Mesenteric fat pad (tissue), 1 donor: ENCODE data around the gene CD2. TPM values are rescaled to one million over a fixed set of nuclear protein-coding genes. Genes with fewer than 3 reads are reported as not detected.

ENCODE experiments used
- total RNA-seq: library from RNA; stranded (reverse); fragmentation: NEBNext Ultra II Directional; extraction: Animal tissue kit (Norgen Biotek cat#: 25700); gene quantifications from one replicate; pipeline ENCODE4 v1.2.1, GENCODE V29; 2021
- donor health status: DM: yes; HTN: yes; CAD: no.

Gene CD2
- total RNA-seq, 1 donor from 2014 or later = 2.3 TPM

Other genes with a start within 250 kb of the CD2 start
- gene CD58, start 183.4 kb upstream of the CD2 start, total RNA-seq = 23.9 TPM
- 0.84 TPM for gene IGSF3, start 86.7 kb upstream of the CD2 start, total RNA-seq
- gene PTGFRN, start 155.5 kb downstream of the CD2 start, total RNA-seq = 24.0 TPM
- 1.5 TPM for gene CD101, start 247.3 kb downstream of the CD2 start, total RNA-seq